T-helper 2 cell (primary cell): Measurements from ENCODE around the gene LMX1A.

Experiments
- DNase-seq, 5 experiments: peaks; one replicate each; pipeline versions ENCODE4 v3.0.0 to v3.0.0-alpha.2; 2012 to 2022

LMX1A gene

DNA sequence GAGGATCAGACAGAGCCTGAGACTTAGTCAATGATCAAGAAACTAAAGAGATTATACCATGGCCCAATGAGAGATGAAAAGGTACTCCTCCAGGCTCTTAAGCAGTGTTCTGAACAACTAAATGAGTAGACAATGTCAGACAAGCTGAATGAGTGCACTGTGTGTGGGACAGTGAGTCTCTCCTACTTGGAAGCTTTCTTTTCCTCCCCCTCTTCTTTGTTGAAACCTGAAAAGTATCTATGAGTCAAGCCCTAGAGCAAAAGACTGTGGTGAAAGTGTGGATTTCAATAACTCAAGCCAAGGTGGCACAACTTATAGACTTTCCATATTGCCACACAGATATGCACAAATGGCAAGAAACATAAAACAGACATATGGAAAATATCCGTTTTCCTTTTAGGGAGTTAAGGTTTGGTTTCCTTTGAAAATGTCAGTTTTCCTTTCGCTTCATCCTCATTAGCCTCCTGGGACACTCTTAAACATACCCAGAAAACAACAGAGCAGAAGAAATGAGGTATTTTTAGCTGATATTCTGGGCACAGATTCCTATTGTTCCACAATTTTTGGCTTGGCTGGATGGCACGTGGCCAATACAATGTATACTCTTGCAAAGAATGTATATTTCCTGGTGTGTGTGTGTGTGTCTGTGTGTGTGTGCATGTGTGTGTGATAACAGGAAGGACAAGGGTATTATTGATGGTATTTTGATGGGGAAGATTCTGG, 96.6 kb downstream of the LMX1A start:
- no peak for DNase-seq

DNA sequence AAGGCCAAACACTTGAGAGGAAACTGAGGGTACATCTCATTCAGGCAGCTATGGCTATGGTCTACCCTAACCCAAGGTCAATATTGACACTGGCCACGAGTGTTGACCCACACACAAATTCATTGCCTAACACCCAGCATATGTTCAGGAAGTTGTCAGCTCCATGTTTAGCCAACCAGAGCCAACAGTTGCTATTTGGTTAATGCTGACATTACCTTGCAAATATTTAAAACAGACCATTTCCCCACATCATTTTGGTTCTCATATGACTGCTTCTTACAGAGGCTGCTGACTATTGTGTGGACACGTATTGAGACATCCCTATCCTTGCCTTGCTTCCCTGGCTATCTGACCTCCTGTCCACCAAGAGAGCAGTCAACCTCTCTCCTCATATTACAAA, 97.3 kb downstream of the LMX1A start:
- DNase-seq, result no peak

DNA sequence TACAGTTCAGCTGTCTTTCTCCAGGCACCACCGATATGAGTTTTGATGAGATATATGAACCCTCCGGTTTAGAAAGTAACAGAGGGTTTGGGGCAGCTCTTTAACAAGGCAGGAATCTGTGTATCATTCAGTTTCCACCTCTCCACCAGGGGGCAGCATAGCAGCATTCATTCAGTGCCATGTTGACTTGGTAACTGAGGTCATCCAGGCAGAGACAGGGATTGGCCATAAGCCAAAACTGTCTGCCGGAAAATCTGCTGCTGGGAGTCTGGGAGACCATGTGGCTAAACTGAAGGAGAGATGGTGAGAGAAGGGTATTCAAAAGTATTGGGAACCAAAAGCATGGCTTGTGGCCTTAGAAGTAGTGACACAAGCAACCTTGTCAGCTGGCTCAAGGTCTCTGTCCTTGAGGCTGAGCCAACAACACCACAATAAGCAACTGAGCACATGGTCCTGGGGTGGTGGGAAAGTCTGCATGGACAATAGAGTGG, 98.5 kb downstream of the LMX1A start:
- peak in 1 of 5 experiments; percentile 37 for DNase-seq

DNA sequence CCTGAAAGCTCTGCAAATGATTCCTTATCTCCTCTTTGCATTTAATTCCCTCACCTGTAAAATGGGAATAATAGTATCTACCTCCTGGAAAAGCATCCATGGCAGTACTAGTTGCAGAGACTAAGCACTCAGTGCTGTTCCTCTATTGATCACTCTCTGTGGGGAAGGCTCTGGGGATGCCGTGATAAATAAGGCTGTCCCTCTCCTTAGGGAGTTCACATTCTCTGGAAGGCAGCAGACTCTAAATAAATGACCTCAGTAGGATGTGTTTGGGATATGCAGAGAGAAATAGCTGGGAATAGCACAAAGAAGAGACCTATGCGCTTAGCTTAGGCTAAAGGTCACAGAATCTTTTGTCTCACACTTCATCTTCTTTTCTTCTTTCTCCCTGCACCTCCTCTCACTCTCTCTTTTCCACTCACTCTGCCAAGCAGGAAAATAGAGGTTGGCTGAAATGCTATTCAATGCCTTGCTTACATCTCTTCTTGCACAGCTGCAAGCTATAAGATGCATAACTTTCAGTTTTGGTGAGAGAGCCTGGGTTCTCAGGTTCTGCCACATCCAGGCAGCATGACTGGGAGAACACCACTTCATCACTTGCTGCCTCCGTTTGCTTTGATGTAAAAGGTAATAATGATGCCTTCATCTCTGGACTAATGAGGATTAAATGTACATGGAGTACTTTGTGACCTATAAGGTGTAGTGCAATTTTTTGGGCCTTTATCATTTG, 101.5 kb downstream of the LMX1A start:
- DNase-seq, result no peak

DNA sequence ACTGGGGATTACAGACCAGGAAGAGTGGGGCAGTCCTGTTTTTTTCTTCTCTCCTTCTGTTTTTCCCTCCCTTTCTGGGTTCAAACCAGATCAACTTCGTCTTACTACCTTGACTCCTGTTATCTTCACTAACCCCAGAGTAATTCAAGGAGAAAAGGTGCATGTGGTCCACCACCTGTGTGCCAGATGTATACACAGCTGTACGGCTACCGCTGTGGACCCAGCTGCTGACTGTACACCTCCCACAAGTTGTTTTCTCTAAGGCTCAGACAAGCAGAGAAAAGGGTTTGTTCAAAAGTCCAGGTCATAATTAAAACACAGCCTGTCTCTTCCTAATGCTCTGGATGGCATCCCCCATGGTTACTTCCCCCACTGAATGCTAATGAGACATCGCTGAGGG, 102.1 kb downstream of the LMX1A start:
- DNase-seq, result no peak

DNA sequence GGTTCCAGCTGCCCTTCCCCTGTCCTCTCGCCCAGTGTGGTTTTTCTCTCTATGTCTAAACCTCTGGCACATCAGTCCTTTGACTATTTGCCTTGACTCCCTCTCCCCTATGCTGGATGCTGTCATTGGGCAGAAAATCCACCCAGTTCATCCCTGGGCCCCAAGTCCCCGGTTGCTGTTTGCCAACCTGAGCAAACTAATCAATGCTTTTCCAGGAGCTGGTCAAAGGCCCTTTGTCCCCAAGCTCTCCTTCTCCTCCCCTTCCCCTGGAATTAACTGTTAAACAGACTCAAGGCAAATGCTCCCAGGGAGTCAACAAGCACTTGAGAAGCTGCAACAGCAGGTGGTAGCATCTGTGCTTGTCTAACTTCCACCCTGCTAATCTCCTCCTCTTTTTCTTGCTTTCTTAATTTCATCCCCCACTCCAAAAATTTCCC, 102.7 kb downstream of the LMX1A start:
- no peak for DNase-seq

DNA sequence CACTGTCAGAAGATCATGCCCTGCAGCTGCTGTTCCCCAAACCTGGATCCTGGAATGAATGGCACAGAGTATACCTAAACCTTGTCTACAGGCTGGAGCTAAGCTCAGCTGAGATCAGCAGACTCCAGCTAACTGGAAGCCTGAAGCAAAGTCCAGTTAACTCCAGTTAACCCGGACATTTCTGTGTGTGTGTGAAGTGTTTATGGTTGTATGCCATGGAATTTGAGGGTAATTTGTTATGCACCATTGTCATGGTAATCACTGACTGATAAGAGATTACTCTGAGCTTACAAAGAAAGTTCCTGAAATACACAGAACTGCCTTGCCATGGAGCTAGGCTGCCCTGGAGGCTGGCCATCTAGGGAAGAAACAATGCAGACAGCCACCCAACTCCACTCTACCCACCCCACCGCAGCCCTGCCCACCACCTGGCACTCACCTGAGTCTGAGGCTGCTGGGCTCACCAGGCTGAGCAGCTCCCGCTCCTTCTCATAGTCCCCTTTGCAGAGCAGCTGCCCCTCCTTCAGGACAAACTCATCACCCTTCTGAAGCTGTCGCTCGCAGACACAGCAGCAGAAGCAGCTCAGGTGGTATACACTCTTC, 107.4 kb downstream of the LMX1A start:
- no peak for DNase-seq

DNA sequence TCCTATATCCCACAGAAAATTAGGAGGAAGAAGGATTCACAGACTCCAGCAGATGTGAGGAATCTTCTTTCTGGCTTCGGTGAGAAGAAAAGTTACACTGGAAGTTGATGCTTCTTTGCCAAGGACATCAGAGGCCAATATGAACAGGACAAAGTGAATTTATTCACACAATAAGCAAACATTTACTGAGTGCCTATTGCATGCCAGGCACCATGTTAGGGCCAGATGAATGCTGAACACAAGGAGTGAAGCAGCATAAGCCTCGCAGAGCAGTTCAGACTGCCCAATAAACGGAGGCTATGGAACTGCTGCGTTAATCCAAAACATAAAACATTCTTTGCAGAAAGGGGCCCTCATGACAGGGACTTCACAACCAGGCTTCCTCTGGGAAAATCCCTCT, 114.6 kb downstream of the LMX1A start:
- DNase-seq, result no peak

DNA sequence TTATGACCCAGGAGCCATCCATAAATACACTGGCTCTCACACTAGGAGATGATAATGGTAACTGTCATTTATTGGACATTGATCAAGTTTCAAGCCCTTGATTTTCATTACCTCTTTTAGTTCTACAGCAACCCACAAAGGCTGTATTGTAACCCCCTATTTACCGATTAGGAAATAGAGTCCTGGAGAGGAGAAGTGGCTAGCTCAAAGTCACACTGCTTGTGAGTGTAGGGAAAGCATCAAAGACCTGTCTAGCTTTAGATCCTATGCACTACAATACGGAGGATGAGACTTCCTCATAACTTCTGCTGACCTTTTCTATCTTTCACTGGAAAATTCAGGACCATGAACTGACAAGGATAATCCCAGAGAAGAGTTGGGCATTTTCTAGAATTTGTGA, 115.2 kb downstream of the LMX1A start:
- no peak for DNase-seq

DNA sequence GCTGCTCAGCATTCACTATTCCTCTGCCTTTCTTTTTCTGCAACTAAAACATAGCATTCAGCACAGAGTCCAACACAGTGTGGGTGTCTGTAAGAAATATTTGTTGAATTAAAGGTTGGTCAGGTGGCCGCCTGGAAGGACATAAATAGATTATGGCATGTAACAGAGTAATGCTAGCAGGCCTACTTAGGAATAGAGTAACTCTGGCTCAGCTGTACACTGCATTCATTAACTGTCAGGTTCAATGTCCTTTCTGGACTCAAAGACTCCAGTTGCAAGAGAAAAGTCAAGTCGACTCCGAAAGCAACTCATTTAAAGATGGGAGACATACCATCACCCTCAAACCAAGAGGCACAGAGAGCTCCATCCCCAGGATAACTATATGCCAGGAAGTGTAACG, 116.0 kb downstream of the LMX1A start:
- DNase-seq, result no peak

DNA sequence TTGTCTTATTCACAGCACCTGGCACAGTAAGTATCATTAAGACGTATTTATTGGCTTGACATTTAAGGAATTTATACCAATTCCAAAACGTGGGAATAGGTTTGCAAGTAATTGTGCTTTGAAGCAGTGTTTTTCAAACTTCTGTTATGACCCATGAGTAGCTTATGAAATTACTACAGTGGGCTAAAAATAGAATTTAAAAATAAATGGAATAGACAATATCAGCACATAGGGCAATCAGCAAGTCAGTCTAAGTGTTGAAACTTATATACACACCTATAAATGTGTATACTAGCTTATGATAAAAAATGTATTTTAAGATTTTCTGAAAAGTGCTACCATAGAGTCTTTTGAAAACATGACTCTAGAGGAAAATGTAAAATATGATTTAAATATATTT, 116.6 kb downstream of the LMX1A start:
- DNase-seq, result no peak

DNA sequence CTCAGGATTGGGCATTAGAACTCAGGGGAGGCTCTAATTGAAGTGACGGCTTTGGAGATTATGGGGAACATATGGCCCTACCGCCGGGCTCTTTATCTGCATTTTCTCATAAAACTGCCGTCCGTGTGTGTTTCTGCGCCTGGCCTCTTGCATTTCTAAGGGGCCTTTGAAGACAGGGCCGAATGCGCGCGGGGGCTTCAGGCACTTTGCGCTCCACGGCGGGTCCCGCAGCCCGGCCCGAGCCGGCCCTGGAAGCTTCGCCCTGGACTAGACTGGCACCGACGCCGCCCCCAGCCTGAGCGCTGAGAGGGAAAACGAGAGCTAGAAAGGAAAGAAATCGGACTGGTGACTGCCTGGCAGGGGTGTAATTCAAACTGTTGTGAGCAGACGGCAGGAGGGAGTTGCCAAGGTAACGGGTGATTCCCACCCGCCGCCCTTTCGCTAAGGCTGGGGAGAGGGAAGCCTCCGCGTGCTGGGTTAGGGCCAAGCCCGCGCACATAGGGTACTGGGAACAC, 120.7 kb downstream of the LMX1A start:
- no peak for DNase-seq

DNA sequence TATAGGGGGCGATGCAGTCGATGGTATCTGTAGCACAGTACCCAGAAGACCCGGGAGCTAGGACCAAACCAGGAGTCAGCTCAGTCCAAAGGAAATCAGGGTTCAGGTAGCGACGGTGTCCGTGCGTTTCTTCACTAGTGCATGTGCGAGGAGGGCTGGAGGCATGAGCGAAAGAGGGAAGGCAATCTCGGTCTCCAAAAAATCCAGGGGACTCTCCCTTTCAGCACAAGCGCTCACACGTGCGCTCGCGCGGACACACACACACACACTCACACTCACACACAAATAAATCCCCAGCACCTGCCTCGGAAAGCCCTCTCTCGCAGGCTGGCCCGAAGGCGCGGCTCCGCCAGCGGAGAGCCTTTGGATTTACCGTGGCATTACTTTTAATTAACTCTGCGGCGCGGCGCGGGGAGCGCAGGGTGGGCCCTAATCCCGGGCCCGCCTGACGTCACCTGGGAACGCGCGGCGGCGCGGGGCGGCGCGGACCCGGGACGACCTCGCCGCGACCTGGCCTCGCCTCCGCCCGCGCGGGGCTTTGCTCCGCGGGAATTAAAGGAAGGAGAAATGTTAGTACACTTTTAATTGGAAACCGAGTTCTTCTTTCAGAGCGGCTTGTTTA, 121.2 kb downstream of the LMX1A start:
- DNase-seq, result no peak

DNA sequence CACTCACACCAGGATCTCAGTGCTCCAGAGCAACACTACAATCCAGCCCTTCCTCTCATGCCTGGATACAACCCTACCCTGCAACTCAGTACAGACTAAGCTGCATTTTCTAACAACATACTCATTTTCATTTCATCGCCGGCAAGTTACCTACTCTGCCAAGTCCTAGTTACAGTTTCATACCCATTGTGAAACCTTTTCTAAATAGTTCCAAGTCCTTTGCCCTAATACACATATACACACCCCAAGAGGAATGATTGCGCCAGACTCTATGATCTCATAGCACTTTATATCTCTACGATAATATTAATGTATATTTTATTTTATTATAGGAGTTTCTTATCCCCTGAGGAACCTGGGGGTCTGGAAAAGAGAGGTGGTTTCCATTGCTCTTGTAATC, 122.4 kb downstream of the LMX1A start:
- DNase-seq, result no peak

DNA sequence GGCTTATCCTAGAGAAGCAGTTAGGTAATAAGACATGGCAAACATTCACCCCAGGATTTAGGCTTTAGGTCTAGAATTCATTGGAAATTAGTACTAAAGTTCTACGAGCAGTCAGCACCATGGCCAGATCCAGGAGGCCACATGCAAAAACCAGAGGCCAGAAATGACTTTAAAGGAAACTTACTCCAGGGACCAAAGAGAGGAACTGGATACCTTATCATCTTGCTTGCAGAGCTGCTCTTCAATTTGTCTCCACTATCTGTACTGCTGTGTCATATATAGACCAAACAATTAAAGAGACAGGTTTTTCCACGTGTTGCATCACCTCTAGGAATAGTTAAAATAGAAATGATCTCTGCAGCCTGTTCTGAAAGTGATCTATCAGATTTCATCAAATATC, 127.8 kb downstream of the LMX1A start:
- DNase-seq, result no peak

DNA sequence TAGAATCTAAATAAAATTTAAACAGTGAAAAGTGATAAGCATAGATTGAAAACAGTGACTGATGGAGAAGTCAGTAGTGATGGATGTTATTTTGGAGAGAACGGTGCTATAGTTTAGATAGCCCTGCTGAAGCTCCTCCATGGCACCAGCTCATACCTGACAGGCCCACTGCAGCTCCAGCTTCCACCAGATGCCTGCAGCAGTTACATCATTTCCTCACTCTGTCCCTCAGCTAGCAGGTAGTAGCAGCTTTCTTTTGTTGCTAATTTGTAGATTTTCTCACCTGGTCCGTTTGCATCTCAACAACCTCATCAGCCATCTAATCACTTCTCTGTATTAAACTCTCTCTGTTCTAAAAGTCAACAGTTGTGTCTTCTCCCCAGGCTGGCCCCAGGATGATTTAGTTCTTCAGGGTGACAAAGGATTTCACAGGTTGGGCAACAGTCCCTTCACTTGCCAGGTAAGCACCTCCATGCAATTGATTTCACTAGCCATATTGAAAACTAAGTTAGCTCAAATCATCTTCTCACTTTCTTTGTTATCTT, 128.3 kb downstream of the LMX1A start:
- DNase-seq, result no peak

DNA sequence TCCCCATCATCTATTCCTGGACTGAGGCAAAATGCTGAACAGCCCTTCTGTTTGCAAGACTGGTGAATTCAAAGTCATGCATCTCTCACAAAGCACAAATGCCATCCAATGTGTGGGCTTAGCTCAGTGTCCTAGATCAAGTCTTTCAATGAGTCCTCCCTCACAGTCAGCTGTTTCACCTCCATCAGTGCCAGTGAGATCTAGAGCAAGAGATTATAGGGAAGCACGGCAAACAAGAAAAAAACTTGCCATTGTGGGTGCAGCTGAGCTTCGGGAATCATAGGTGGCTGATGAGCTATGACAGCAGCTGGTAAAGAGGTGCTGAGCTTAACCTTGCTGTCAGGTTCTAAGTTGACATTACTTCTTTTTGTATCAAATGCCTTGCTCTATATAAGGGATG, 130.2 kb downstream of the LMX1A start:
- no peak for DNase-seq

DNA sequence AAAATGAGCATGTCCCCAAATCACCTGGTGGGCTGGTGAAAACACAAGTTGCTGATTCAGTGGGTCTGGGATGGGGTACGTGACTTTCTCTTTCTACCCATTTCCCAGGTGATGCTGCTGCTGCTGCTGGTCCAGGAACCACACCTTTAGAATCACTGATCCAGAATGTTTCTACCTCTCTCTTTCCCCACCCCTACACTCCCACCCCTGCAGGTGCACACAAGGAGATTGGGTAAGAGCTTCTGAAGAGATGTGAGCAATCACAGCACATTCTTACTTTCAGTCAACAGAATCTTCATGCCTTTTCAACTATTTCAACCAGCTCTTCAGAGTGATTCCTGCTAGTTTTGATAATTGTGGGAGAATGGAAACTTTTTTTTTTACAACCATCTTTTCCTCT, 130.9 kb downstream of the LMX1A start:
- no peak for DNase-seq

DNA sequence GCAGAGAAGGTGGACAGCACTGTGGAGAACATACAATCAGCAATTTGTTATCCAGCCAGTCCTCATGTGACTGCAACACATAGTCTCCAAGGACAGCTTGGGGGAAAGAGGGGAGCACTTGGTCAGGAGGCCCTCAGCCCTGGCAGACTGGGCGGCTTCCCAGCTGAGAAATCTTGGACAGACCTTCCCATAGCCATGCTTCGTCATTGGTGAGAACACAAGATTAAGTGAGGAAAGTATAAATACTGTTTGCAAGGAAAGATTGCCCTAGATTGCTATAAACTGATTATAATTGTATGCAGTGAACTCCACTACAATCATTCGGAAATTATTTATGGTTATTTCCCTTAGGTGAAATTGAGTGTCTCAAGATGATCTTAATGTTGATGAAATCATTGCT, 131.5 kb downstream of the LMX1A start:
- no peak for DNase-seq

DNA sequence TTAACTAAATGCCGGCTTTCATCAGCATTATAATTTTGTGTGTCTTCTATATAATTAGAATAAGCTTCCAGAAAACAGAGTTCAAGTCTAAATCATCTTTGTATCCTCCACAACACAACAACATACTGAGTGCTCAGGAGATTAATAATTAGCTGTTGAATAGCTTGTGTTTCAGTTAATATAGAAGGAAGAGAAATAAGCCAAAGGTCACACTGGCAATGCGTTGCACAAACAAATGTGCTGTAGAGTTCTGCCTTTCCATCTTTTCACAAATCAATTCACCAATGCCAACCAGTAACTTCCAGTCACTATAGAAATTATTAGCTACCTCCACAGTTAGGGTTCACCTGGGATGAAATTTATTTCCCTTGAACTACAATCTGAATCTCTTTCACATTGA, 132.0 kb downstream of the LMX1A start:
- no peak for DNase-seq

DNA sequence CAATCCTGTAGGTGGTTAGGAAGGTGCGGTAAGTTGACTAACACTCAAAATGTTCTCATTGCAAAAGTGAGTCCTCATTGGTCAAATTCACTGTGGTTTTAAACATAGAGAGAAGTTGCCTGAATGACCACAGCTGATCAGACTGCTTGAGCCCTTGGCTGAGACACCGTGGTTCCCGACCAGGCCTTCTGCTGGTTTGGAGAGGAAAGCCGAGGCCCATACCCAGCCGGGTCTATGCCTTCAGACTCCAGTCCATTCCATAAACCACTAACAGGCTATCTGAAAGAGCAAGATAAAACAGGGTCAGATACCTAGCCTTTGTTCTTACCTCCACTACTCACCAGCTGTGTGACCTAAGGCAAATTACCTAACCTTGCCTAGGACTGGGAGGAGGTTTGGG, 133.9 kb downstream of the LMX1A start:
- DNase-seq, result no peak

DNA sequence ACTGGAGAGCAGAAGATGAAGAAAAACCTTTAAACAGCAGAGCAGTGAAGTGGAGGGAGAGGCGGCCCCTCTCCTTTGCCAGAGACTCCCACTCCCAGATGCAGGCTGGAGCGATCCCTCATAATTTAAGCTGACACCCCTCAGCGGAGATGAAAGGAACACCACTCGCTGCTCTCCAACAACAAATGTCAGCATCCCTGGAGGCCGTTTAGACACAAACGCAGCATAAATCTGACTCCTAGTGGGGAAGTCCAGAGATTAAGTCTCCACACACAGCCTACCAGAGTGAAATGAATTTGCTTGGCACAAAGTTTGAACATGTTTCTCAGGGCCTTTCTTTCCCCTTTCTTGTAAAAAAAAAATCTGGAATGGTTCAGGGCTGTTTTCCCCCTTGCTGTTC, 137.8 kb downstream of the LMX1A start:
- DNase-seq, result no peak

DNA sequence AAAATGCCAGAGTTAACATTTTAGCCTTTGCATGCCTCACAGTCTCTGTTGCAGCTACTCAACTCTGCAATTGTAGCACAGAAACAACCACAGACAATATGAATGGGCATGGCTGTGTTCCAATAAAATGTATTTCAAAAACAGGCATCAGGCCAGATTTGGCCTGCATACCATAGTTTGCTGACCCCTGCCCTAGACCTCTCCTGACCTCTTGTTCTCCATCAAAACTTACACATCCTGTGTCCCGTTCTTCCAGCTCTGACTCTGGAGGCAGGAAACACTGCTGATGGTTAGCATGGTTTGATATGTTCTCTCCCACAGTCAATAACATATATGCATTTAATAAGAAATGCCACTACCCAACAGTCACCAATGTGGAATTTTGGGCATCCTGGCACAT, 138.6 kb downstream of the LMX1A start:
- DNase-seq, result no peak
